ENCODE data around the gene DGLUCY.

DNA sequence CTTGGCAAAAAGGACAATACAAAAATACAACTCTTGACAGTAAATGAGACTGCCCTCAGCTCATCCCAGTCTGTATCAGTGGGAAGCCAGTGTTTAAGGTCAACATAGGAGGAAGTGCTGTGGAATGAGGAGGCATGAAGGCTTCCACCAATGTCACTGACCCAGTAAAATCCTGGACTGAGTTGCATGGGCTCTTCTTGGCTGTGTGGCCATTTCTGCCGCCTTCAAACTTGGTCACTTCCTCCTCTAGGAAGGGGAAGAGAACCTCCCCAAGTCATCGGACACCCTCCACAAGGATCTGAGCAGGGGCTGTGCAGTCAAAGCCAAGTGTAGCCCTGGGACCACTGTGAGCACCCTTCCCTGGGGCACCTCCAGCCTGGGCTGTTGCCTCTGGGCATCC, 118.7 kb downstream of the DGLUCY start:
- TF ChIP-seq, protein P1, sequence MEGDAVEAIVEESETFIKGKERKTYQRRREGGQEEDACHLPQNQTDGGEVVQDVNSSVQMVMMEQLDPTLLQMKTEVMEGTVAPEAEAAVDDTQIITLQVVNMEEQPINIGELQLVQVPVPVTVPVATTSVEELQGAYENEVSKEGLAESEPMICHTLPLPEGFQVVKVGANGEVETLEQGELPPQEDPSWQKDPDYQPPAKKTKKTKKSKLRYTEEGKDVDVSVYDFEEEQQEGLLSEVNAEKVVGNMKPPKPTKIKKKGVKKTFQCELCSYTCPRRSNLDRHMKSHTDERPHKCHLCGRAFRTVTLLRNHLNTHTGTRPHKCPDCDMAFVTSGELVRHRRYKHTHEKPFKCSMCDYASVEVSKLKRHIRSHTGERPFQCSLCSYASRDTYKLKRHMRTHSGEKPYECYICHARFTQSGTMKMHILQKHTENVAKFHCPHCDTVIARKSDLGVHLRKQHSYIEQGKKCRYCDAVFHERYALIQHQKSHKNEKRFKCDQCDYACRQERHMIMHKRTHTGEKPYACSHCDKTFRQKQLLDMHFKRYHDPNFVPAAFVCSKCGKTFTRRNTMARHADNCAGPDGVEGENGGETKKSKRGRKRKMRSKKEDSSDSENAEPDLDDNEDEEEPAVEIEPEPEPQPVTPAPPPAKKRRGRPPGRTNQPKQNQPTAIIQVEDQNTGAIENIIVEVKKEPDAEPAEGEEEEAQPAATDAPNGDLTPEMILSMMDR (conservative IDR thresholded peaks at IDR 0.05; ENCODE audit: low read length), result no peak
- TF ChIP-seq EZH2phosphoT487 (IDR thresholded peaks at IDR 0.05; ENCODE audit: borderline replicate concordance), result no peak
